Stromal cell of bone marrow (primary cell): ENCODE measurements around the gene CLK2.
"Not testable (repeated sequence)": the region's sequence is repeated elsewhere in the genome, so short reads cannot be mapped to it uniquely, and the experiment has no call there.

ENCODE experiments used
- DNase-seq: peaks from one replicate; pipeline ENCODE4 v3.0.0-alpha.2; 2012; ENCODE audit warnings: low read depth

The CLK2 gene

DNA sequence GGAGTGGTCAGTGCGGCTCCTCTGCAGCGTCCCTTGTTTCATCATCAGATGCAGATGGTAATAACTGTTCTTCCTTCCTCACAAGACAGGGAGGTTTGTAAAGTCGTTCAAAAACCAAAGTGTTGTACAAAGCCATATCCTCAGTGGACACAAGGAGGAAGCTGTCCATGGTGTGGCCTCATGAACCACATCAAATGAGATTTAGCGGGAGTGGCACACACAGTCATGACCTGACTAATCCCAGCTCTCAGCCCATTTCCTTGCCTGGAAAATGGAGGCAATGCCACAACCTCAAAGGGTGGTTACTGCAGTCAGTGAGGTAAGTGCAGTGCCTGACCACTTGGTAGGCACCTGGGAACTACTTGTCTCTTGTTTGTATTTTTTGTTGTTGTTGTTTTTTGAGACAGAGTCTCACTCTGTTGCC lies 31.5 kb downstream of the CLK2 start:
- DNase-seq, result no peak

DNA sequence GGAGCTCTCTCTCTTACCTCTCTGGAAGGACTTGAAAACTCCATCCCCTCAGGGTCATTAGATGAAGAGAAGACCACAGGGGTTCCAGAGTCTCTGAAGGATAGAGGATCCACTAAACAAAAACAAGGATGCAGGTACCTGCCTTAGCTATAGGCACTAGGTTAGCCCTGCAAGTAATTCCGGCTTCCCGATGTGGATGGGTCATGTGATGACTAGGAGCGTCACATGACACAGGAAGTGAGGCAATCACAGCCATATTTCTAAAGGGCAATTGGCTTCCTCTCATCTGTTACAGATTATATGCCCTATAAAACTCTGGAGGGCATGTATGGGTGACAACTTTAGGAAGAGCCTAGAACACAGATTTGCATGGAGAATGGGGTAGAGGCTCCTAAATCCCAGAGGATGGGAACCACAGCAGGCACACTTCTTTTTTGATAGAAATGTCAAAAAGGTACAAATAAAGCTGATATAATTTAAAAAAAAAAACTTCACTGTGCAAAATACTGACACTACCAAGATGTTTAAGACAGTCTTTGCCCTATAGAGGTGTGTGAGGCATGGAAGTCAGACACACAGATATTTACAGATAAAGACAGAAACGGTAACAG lies 32.1 kb downstream of the CLK2 start:
- DNase-seq, result peak; percentile 74

DNA sequence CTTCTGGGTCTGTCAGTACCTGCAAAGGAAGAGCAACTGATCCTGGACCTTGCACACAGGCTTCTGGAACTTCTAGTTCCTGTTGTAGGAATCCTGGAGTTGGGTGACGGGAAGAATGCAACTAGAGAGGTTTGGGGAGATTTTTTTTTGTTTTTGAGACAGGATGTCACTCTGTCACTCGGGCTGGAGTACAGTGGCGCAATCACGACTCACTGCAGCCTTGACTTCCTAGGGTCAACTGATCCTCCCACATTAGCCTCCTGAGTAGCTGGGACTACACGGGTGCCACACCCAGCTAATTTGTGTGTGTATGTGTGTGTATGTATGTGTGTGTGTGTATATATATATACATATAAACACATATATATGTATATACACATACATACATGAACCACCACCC lies 36.9 kb downstream of the CLK2 start:
- DNase-seq, result no peak

DNA sequence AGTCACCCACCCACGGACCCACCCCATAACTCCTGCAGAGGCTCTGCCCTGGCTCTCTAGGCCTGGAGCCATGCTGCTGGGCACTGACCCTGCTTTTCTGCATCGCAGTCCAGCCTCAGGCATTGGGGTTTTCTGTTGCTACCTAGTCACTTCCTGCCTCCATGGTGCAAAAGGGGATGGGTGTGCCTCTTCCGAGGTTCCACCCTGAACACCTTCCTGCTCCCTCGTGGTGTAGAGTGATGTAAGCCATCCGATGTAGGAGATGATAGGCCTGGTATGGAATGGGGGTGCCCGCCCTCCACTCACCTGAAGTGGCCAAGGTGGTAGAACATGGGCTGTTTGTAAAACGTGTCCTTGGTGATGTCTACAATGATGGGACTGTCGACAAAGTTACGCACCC lies 37.9 kb downstream of the CLK2 start:
- DNase-seq, result not testable (repeated sequence)

DNA sequence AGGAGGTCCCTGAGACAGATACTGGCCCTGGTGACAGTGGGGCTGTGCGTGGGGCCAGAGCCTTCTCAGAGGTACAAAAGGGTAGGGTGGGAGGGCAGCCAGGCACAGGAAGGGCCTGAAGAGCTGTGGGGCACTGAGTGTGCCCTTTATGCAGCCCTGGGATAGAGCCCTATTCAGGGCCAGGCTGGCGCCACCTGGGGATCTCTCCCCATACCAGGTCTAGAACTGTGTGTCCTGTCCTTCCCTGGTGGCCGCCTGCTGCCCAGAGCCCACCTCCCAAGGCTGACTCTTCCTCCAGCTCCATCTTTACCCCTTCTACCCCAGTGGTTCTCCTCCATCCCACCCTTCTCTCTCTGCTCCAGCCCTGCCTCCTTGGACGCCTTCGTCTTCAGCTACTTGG lies 39.8 kb downstream of the CLK2 start:
- DNase-seq, result not testable (repeated sequence)

DNA sequence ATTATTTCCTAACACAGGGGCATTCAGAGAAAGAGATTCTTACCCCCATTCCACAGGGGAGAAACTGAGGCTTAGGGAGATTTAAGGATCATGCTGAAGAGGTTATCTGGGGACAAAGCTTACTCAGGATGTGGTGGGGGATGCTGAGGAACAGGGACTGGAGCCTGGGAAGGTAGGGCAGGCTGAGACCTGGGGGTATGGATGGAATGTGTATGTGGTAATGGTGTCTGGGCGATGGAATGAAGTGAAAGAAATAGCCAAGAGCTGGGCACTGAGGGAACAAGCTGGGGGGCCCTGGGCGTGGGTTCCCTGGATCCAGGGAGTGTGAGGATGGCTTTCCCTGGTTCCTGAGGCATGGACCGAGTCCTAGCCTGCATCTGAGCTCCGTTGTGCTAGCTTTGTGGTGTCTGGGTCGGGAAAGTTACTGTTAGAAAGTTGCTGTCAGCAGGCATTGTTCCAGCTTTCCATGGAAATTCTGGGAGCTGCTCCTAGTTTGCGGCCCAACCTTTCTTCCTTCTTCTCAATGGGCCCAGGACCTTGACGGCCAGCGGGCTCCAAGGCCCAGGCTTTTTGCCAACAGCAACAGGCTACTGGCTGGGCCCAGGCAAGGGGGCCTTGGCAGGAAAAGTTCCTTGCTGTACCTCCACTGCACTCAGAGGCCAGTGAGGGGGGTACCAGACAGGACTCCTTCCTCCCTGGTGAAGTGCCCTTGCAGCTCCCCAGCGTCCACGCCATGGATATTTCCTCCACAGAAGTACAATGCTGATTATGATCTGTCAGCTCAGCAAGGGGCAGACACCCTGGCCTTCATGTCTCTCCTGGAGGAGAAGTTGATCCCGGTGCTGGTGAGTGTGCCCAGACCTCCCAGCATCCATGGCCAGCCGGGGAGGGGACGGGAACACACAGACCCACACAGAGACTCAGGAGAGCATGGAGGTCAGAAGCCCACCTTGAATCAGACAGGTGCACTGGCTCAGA lies 41.0 kb downstream of the CLK2 start:
- peak; percentile 54 for DNase-seq

DNA sequence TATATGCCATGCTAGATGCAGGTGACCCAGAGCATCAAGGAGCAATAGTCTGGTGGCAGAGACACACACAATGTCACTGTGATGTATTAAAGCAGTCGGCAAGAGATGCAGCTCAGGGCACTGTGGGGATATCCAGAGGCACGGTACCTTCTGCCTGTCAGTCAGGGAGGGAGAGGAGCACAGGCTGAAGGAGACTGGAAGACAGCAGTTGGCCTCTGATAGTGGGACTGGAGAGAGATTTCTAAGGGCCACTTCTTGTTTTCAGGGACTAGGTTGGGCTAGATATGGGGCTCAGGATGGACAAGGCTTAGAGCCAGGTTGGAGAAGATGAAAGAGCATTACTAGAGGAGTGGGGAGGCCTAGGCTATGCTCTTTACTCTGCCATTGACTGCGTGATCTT lies 42.0 kb downstream of the CLK2 start:
- DNase-seq, result not testable (repeated sequence)

DNA sequence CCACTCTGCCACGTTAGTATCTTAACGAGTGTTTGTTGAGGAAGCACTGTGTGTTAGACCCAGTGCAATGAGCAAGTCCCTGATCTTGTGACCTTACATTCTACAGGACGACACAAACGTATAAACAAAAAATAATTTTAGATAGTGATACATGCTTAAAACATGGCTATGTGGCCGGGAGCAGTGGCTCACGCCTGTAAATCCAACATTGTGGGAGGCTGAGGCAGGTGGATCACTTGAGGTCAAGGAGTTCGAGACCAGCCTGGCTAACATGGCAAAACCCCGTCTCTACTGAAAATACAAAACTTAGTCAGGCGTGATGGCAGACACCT lies 45.2 kb downstream of the CLK2 start:
- DNase-seq, result no peak

DNA sequence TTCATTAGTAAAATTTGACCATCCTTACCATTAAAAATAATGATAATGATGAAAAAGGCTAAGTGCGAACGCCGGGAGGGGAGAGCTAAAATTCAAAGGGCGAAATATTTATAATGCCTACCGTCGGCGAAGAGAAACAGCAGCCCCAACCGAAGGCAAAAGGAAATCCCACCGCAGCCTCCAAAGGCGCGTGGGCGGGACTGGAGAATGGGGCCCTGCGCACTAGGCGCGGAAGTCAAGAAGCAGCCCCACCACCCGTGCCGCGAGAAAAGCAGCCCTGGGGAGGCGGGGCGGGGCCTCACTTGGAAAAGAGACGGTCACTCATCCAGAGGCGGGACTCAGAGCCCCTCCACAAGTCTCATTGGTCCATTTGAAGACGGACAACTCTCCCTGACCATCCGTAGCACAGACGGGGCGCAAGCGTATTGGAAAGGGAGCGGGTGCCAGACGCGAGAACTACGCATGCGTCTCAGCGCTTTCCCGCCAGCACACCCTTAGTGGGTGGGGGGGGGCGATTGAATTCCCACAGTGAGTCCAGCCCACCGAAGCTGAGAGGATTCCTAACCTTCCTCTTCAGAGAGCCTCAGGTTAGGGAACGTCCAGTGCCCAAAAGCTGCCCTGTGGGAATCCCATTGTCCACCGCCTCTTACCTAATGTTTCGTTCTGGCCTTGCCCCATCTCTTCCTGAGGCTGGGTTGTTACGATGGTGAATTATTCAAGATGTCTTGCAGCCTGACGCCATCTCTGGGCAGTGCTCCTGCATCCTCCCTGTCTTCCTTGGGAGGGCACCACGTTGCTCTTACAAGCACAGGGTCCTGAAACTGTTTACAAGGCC lies 45.8 kb downstream of the CLK2 start:
- DNase-seq, result peak; percentile 98

DNA sequence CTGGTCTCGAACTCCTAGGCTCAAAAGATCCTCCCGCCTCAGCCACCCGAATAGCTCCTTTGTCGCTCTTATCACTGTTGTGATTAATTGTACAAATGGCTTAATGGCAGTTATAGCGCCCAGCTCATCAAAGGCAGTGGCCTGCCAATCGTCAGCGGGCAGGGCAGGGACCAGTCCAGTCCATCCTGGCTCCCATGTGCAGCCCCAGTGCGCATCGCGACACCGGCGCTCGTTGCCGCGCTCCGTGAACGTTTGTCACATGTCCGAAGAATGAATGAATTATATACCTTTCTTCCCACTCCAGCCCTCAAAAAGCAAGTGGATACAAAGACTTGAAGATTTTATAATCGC lies 46.4 kb downstream of the CLK2 start:
- DNase-seq, result peak; percentile 13

DNA sequence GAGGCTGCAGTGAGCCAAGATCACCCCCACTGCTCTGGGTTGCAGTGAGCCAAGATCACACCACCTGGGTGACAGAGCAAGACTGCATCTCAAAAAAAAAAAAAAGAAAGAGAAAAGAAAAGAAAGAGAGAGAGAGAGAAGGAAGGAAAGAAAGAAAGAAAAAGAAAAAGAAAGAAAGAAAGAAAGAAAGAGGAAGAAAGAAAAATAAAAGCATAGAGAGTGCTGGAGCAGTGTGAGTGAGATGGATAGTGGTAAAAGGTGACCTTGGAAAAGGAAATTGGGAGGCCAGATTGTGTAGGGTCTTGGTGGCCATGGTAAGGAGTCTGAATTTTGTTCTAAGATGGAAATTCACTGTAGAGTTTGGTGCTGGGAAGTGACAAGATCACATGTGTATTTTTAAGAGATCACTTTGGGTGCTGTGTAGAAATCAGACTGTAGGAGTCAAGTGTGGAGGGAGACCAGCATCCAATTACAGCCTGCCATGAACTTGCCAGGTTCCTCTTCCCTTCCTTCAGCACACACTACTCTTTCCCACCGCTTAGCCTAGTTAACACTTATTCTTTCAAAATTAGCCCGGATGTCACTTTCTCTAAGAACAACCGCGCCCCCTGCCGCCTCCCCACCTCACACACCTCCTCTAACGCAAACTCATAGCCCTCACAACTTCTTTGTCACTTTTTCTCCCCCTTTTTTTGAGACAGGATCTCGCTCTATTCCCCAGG lies 47.0 kb downstream of the CLK2 start:
- peak; percentile 57 for DNase-seq

DNA sequence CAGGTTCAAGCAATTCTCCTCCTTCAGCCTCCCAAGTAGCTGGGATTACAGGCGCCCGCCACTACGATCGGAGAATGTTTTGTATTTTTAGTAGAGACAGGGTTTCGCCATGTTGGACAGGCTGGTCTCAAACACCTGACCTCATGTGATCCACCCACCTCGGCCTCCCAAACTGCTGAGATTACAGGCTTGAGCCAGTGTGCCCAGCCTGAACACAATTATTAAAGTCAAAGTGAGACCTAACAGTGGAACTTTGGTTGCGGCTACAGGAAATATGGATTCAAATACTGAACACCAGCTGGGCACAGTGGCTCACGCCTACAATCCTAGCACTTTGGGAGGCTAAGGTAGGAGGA lies 47.9 kb downstream of the CLK2 start:
- DNase-seq, result not testable (repeated sequence)

DNA sequence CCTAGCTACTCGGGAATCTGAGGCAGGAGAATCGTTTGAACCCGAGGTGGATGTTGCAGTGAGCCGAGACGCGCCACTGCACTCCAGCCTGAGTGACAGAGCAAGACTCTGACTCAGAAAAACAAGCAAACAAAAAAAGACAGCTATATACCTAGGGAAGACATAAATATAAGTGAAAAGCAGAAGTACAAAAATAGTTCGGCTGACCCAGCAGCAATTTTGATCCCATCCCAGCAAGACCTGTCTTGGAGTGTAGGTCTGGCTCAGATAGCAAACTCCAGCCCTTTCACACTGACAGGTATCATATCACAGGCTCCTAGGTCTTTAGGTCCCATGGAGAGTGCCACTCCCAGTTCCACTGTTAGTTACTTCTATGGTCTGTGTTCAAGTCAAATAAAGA lies 50.3 kb downstream of the CLK2 start:
- DNase-seq, result no peak

DNA sequence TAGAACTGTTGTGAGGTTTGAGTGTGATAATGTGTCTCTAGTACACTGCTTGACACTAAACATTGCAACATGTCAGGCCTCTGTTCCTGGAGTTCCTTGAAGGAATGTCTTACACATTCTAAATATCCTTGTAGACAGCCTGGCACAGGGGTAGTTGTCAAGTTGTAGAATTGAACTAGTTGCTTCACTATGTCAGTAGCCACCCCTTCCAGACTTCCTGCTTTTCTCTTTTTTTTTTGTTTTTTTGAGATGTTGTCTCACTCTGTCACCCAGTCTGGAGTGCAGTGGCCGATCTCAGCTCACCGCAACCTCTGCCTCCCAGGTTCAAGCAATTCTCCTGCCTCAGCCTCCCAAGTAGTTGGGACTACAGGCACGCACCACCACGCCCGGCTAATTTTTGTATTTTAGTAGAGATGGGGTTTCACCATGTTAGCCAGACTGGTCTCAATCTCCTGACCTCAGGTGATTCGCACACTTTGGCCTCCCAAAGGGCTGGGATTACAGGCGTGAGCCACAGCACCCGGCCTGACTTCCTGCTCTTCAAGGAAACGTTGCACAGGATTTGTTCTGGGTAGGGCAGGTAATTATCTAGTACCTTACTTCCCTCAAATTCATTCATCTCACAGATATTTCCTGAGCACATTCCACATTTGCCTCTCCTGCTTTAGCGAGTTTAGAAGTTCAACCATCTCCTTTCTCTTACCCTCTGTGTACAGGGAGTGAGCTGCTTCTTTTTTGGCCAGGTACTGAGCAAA lies 52.9 kb downstream of the CLK2 start:
- DNase-seq, result not testable (repeated sequence)

DNA sequence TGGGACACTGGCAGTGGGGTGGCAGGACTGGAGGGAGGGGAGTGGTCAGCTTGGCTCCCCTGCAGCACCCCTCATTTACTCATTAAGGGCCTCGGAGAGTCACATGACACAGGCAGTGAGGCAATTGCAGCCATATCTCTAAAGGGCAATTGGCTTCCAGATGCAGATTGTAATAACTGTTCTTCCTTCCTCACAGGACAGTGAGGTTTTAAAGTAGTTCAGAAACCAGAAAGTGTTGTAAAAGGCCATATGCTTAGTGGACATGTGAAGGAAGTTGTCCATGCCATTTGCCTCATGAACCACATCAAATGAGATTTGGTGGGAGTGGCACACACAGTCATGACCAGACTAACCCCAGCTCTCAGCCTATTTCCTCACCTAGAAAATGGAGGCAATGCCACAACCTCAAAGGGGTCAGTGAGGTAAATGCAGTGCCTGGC lies 53.7 kb downstream of the CLK2 start:
- DNase-seq, result no peak

DNA sequence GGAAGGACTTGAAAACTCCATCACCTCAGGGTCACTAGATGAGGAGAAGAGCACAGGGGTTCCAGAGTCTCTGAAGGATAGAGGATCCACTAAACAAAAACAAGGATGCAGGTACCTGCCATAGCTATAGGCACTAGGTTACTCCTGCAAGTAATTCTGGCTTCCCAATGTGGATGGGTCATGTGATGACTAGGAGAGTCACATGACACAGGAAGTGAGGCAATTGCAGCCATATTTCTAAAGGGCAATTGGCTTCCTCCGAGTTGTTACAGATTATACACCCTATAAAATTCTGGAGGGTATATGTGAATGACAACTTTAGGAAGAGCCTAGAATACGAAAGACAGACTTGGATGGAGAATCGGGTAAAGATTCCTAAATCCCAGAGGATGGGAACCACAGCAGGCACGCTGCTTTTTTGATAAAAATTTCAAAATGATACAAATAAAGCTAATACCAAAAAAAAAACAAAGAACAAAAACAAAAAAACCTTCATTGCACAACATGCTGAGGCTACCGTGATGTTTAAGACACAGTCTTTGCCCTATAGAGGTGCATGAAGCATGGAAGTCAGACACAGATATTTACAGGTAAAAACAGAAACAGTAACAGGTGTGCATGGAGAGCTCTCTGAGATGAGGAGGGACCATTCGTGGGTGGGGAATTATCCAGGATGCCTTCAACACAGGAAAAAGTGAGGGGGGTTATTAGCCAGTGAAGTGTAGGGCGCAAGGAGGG lies 54.3 kb downstream of the CLK2 start:
- peak; percentile 48 for DNase-seq

DNA sequence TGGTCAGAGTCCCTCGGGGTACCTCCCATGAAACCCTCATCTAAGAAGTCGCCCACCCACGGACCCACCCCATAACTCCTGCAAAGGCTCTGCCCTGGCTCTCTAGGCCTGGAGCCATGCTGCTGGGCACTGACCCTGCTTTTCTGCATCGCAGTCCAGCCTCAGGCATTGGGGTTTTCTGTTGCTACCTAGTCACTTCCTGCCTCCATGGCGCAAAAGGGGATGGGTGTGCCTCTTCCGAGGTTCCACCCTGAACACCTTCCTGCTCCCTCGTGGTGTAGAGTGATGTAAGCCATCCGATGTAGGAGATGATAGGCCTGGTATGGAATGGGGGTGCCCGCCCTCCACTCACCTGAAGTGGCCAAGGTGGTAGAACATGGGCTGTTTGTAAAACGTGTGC lies 58.6 kb downstream of the CLK2 start:
- not testable (repeated sequence) for DNase-seq
